Stimulated activated CD4-positive, alpha-beta T cell treated with anti-CD3 and anti-CD28 coated beads, Interleukin-12 subunit alpha, Interleukin-12 subunit beta, amount 100 ng/mL, for 48 hours (primary cell): ENCODE results near the gene CDCP2.
"Not testable (repeated sequence)": the region's sequence is repeated elsewhere in the genome, so short reads cannot be mapped to it uniquely, and the experiment has no call there.

Source experiments
- DNase-seq, 3 donors: peaks; one replicate each; pipeline ENCODE4 v3.0.0-alpha.2; 2020; ENCODE audit warnings: low read depth in 2 of 3, low spot score in 1 of 3

The CDCP2 gene

GRCh38 chr1:54094730-54095105 lies 58.1 kb downstream of the CDCP2 start:
- not testable (repeated sequence) for DNase-seq

DNA sequence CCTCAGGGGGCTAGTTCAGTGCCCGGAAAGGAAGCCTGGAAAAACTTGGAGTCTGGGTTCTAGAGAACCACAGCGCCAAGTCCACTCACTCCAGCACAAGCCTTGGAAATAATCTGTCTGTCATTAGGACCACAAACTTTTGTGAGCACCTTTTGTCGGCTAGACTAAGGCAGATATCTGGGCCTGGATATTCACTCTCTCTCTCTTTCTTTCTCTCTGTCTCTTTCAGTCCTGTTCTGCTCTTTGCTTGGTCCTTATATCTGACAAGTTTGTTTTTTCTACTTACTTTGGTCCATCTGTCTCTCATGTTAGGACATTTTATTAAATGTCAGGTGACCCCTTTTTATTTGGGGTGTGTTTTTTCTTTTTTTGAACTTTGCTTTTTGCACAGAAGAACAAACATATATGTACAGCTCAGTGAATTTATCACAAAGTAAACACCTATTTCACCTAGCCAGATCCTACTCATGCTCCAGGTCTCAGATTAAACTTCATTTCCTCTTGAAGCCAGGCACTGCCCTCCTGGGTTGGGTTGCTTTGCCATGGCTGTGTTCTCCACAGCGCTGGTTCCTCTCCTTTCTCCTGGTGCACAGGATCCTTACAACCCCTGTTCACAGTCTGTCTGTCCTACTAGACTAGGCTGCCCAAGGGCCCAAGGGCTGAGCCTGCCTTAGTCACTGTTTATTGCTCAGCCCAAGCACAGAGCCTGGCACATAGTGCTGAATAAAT lies 58.6 kb downstream of the CDCP2 start:
- DNase-seq, result no peak

GRCh38 chr1:54091666-54092065 lies 61.1 kb downstream of the CDCP2 start:
- no peak for DNase-seq

DNA sequence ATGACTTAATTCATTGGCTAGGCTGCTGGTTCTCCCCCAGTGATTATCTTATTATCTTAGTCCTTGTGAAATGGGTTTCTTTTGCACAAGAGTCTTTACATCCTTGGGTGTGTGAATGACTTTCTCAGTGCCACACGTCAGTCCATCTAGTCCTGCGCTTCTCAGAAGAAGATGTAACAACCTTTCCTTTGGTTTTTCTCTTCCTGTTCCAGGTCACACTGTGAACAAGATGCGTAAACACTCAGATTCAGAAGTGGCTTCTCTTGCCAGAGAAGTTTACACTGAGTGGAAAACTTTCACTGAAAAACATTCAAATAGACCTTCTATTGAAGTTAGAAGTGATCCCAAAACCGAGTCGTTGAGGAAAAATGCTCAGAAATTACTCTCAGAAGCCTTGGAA lies 64.4 kb downstream of the CDCP2 start:
- no peak for DNase-seq

DNA sequence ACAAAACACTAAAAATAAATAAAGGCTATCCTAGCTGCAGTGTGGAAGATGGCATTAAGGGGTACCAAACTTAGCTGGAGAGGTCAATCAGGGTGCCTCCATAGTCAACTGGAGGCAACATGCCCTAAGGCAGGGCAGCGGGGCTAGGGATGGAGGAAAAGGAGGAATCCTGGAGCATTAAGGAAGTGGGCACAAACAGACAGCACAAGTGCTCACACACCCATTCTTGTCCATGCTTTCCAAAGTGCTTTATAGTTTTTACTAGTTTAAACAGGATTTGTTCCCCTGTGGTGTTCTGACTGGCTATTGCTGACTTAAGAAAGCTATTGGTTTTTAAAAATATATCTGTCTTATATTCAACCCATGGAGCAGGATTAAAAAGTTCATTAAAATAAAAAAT lies 66.0 kb downstream of the CDCP2 start:
- DNase-seq, result no peak

DNA sequence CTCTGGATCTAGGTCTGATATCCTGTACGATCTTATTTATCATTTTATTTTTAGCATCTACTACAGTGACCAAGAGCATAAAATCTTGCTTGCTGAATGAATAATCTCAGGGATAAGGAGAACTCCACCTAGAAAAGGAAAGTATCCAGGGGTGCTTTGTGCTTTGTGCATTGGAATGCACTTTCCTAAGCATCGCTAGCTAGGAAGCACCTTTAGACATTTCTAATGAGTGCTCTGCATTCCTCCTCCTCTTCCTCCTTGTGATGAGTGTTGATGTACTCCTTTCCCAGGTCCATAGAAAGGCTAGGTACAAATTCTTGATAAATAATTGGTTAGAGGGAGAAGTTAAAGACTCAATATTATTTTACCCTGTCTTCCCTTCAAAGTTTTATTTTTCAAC lies 68.0 kb downstream of the CDCP2 start:
- DNase-seq, result no peak
